ENCODE data around the gene ARMH4.

Gene ARMH4

DNA sequence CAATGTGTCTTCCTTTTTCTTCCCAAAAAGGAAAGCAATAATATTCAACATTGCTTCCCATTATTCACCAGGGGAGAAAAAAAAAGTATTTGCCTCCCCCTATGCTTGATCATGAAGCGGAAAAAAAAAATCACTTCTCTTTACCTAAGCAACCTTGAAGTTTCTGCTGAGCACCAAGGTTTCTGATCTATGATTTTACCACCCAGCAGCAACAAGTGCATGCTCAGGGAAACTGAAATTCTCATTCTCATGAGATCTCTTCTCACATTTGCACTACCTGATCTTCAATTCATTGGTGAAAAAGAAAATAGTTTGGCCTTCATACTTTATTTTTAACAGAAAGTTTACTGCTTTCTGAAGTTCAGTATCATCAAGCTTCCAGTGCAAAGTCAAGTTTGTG, 125.8 kb downstream of the ARMH4 start:
- H3K9ac ChIP-seq = no peak overlapping the region
- H3K4me2 ChIP-seq (ENCODE audit: low read length) = no peak overlapping the region
- H3K27ac ChIP-seq = no peak overlapping the region
- H2AFZ ChIP-seq = no peak overlapping the region
- no peaks in the 10 kb centered on the region for H3K27me3 ChIP-seq (ENCODE audit: control insufficient read depth, insufficient read depth, low read length)
- no peaks in the 10 kb centered on the region for H3K79me2 ChIP-seq
- H3K4me1 ChIP-seq = no peaks in the 10 kb centered on the region
- H3K36me3 ChIP-seq (ENCODE audit: control insufficient read depth, insufficient read depth, low read length) = no peaks in the 10 kb centered on the region
- TF ChIP-seq, protein P1, sequence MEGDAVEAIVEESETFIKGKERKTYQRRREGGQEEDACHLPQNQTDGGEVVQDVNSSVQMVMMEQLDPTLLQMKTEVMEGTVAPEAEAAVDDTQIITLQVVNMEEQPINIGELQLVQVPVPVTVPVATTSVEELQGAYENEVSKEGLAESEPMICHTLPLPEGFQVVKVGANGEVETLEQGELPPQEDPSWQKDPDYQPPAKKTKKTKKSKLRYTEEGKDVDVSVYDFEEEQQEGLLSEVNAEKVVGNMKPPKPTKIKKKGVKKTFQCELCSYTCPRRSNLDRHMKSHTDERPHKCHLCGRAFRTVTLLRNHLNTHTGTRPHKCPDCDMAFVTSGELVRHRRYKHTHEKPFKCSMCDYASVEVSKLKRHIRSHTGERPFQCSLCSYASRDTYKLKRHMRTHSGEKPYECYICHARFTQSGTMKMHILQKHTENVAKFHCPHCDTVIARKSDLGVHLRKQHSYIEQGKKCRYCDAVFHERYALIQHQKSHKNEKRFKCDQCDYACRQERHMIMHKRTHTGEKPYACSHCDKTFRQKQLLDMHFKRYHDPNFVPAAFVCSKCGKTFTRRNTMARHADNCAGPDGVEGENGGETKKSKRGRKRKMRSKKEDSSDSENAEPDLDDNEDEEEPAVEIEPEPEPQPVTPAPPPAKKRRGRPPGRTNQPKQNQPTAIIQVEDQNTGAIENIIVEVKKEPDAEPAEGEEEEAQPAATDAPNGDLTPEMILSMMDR (IDR thresholded peaks at IDR 0.05) = no peak
- no peak overlapping the region for H3K4me3 ChIP-seq (ENCODE audit: low read depth, low read length)
- no peaks in the 10 kb centered on the region for H3K9me3 ChIP-seq (ENCODE audit: control insufficient read depth, low read length)

GRCh38 chr14:58014778-58015177, 137.2 kb downstream of the ARMH4 start:
- no peak overlapping the region for H3K27ac ChIP-seq
- no peak overlapping the region for H3K4me3 ChIP-seq (ENCODE audit: low read depth, low read length)
- no peaks in the 10 kb centered on the region for H3K4me1 ChIP-seq
- H2AFZ ChIP-seq = no peak overlapping the region
- TF ChIP-seq, protein P1 (IDR thresholded peaks at IDR 0.05) = no peak
- no peaks in the 10 kb centered on the region for H3K79me2 ChIP-seq
- no peaks in the 10 kb centered on the region for H3K27me3 ChIP-seq (ENCODE audit: control insufficient read depth, insufficient read depth, low read length)
- no peaks in the 10 kb centered on the region for H3K9me3 ChIP-seq (ENCODE audit: control insufficient read depth, low read length)
- H3K4me2 ChIP-seq (ENCODE audit: low read length) = no peak overlapping the region
- no peak overlapping the region for H3K9ac ChIP-seq
- no peaks in the 10 kb centered on the region for H3K36me3 ChIP-seq (ENCODE audit: control insufficient read depth, insufficient read depth, low read length)

DNA sequence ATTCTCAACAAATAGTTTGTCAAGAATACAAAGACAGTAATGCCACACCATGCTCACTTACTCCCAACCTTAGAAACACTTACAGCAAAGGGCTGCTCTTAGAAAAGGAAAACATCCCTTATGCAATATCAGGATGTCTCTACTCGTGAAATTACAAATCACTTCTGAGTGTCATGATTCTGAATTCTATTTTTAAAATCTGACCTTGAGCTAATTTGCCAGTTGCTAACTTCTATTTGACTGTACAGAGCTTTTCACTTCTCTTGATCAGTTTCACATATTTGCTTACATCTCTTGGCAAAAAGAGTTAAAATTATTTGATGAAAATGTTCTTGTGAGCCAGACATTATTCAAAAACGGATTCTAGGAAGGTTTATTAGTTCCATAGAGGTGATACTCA, 149.4 kb downstream of the ARMH4 start:
- no peak overlapping the region for H3K4me3 ChIP-seq (ENCODE audit: low read depth, low read length)
- H3K4me2 ChIP-seq (ENCODE audit: low read length) = no peak overlapping the region
- H3K27me3 ChIP-seq (ENCODE audit: control insufficient read depth, insufficient read depth, low read length) = no peaks in the 10 kb centered on the region
- H3K79me2 ChIP-seq = no peaks in the 10 kb centered on the region
- no peak overlapping the region for H3K27ac ChIP-seq
- no peak overlapping the region for H2AFZ ChIP-seq
- TF ChIP-seq, protein P1 (IDR thresholded peaks at IDR 0.05) = no peak
- H3K4me1 ChIP-seq = no peaks in the 10 kb centered on the region
- H3K9ac ChIP-seq = no peak overlapping the region
- no peaks in the 10 kb centered on the region for H3K36me3 ChIP-seq (ENCODE audit: control insufficient read depth, insufficient read depth, low read length)
- no peaks in the 10 kb centered on the region for H3K9me3 ChIP-seq (ENCODE audit: control insufficient read depth, low read length)

- Histone ChIP-seq H3K4me1 (no peaks in the 10 kb centered on the region), H3K27me3 (ENCODE audit: control insufficient read depth, insufficient read depth, low read length) (no peaks in the 10 kb centered on the region), H3K79me2 (no peaks in the 10 kb centered on the region), H3K9ac (no peak overlapping the region), H3K4me3 (ENCODE audit: low read depth, low read length) (no peak overlapping the region), H3K9me3 (ENCODE audit: control insufficient read depth, low read length) (no peaks in the 10 kb centered on the region), H3K4me2 (ENCODE audit: low read length) (no peak overlapping the region), H3K36me3 (ENCODE audit: control insufficient read depth, insufficient read depth, low read length) (no peaks in the 10 kb centered on the region), H2AFZ (no peak overlapping the region), H3K27ac (no peak overlapping the region)
- TF ChIP-seq, protein P1 (IDR thresholded peaks at IDR 0.05) = no peak
Observed at GRCh38 chr14:57999979-58000378, 152.0 kb downstream of the ARMH4 start.

- TF ChIP-seq, protein P1 (IDR thresholded peaks at IDR 0.05) = no peak
- Histone ChIP-seq H3K9me3 (ENCODE audit: control insufficient read depth, low read length) (no peaks in the 10 kb centered on the region), H3K4me2 (ENCODE audit: low read length) (no peak overlapping the region), H3K4me1 (no peaks in the 10 kb centered on the region), H3K4me3 (ENCODE audit: low read depth, low read length) (no peak overlapping the region), H3K36me3 (ENCODE audit: control insufficient read depth, insufficient read depth, low read length) (no peaks in the 10 kb centered on the region), H3K79me2 (no peaks in the 10 kb centered on the region), H2AFZ (no peak overlapping the region), H3K27me3 (ENCODE audit: control insufficient read depth, insufficient read depth, low read length) (no peaks in the 10 kb centered on the region), H3K9ac (no peak overlapping the region), H3K27ac (no peak overlapping the region)
Observed at GRCh38 chr14:57999471-57999870, 152.5 kb downstream of the ARMH4 start.

All from parathyroid adenoma (tissue), 2 donors.